Activated T-cell treated with anti-CD3 and anti-CD28 coated beads for 4 hours (primary cell): ENCODE data around the gene VIT.
"Not testable (repeated sequence)": the region's sequence is repeated elsewhere in the genome, so short reads cannot be mapped to it uniquely, and the experiment has no call there.

Experiments
- DNase-seq: peaks from one replicate; pipeline ENCODE4 v3.0.0-alpha.2; 2020

The VIT gene

GRCh38 chr2:36809069-36809445 lies 112.5 kb downstream of the VIT start:
- DNase-seq: no peak

DNA sequence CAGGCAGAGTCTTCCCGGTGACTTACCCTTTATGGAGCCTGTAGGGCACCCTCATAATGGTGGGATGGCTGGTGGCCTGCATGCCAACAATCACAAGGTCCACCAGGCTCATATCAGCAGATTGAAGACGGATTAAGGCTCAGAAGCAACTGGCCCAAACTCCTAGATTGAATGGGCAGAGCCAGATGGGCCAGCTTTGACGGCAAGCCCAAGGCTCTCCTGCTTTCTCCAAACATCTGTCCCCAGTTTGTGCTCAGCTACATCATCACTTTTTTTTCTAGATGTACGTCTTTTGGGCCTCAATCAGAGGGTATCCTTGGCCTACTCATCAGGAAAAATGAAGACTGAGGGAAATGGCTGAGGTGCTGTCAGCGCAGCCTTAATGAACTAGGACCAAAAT lies 114.6 kb downstream of the VIT start:
- no peak for DNase-seq

- no peak for DNase-seq
Observed at GRCh38 chr2:36812196-36812595, 115.7 kb downstream of the VIT start.

DNA sequence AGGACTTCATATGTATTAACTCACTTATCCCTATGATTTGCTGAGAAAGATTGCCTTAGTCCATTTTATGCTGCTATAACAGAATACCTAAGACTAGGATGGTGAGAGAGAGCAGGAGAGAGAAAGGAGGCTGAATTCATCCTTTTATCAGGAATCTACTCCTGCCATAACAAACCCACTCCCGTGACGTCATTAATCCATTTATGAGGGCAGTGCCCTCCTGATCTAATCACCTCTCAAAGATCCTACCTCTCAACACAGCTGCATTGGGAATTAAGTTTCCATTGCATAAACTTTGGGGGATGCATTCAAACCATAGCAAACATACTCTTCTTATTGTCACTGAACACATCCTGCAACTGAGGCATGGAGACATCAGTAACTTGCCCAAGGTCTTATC lies 122.0 kb downstream of the VIT start:
- no peak for DNase-seq

GRCh38 chr2:36819095-36819711 lies 122.7 kb downstream of the VIT start:
- DNase-seq: no peak

- DNase-seq: no peak
Observed at GRCh38 chr2:36820942-36821605, 124.6 kb downstream of the VIT start.

GRCh38 chr2:36823862-36824261 lies 127.4 kb downstream of the VIT start:
- no peak for DNase-seq

GRCh38 chr2:36824273-36824672 lies 127.8 kb downstream of the VIT start:
- DNase-seq: no peak

GRCh38 chr2:36824683-36825082 lies 128.2 kb downstream of the VIT start:
- not testable (repeated sequence) for DNase-seq

- no peak for DNase-seq
Observed at GRCh38 chr2:36831185-36831584, 134.7 kb downstream of the VIT start.

DNA sequence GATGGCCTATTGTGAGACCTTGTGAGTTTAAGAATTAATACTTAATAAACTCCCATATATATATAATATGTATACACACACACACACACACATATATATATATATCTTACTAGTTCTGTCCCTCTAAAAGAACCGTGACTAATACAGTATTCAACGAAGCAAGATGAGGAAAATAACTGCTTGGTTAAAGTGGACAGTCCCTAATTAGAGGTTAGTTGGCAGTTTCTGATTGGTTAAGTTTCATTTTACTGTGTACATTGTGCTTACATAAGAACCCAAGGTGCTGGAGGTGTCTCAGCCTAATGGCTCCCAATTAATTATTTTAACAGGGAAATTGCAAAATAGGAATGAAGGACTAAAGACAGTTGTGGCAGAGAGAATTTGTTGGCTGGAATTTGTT lies 137.7 kb downstream of the VIT start:
- no peak for DNase-seq

GRCh38 chr2:36834731-36835524 lies 138.4 kb downstream of the VIT start:
- DNase-seq: no peak

- DNase-seq: no peak
Observed at GRCh38 chr2:36839976-36840617, 143.6 kb downstream of the VIT start.

DNA sequence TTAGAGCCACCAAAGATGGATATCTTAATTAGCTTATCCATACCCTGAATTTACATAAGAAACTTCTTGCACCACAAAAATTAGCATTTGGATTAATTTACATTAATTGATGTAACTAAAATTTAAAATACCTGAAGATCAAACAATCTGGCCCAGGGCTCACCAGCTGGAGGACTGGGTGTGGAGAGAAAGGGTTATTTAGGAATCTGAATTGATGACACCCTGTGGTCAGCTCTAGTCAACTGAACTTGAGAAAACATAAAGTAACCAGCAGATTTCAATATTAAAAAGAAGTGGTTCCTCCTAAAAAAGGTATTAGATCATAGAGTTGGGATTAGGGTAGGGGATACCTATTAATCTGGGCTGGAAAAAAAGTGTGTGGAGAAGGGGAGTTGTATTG lies 147.3 kb downstream of the VIT start:
- no peak for DNase-seq

GRCh38 chr2:36849265-36849664 lies 152.8 kb downstream of the VIT start:
- no peak for DNase-seq

GRCh38 chr2:36854241-36854640 lies 157.7 kb downstream of the VIT start:
- no peak for DNase-seq

- DNase-seq: no peak
Observed at GRCh38 chr2:36855429-36855828, 158.9 kb downstream of the VIT start.

DNA sequence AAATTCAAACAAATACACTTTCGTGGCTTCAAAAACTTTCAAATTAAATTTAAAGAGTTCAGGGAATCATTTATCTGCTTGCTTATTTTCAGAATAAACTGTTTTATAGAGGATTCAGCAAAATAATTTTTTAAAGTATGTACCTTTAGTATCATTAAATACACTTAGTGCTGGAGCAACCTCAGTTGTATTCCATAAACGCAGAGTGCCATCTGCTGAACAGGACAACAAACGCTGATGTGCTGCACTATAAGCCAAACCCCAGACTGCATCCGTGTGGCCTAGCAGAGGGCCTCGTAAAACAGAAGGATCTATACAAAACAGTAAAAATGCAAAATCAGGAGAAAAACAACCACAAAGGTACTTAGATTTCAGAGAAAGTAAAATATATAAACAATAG lies 161.2 kb downstream of the VIT start:
- DNase-seq: no peak

- DNase-seq: no peak
Observed at GRCh38 chr2:36858551-36859365, 162.3 kb downstream of the VIT start.

DNA sequence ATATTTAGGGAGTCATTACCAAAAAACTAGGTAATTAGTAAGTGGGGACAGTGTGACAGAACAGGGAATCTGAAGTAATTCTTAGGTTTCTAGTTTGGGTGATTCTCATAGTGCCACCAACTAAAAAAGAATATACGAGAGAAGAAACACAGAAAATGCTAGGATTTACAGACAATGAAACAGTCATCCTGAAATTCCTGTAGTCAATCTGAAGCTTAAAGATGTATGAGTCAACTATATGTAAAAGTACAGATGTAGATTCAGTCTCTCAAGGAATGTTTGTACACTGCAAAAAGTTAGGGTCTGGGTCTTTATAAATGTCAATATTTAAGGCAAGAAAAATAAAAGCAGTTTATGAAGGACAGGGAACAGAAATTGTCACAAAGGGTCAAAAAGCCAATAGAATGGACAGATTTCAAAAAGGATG lies 162.9 kb downstream of the VIT start:
- no peak for DNase-seq

DNA sequence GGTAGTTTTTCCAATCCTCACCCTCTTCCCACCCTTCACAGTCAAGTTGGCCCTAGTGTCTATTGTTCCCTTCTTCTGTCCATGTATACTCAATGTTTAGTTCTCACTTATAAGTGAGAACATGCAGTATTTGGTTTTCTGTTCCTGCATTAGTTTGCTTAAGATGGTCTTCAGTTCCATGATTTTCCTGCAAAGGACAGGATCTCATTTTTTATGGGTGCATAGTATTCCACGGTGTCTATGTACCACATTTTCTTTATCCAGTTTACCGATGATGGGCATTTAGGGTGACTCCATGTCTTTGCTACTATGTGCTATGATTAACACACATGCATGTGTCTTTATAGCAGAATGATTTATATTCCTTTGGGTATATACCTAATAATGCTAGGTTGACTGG lies 165.4 kb downstream of the VIT start:
- DNase-seq: no peak
